IPS-18a (cell line): Measurements from ENCODE around the gene IRF1.
A peak's percentile ranks its signal among the peaks of the same experiment; 100 is the strongest.
"Not testable (repeated sequence)": the region's sequence is repeated elsewhere in the genome, so short reads cannot be mapped to it uniquely, and the experiment has no call there.

Experiments used
- H3K27ac ChIP-seq: one replicate; pipeline ENCODE4 v1.5.1; 2013; ENCODE audit warnings: low read length
- H3K27me3 ChIP-seq: one replicate; pipeline ENCODE4 v1.6.1; 2013; ENCODE audit warnings: mild to moderate bottlenecking, low read length; ENCODE audit not compliant: control insufficient read depth, insufficient read depth
- H3K36me3 ChIP-seq: one replicate; pipeline ENCODE4 v1.6.1; 2013; ENCODE audit warnings: low read depth, low read length; ENCODE audit not compliant: control insufficient read depth
- H3K4me1 ChIP-seq: one replicate; pipeline ENCODE4 v1.6.1; 2013; ENCODE audit warnings: low read depth, low read length; ENCODE audit not compliant: control insufficient read depth
- H3K4me3 ChIP-seq: one replicate; pipeline ENCODE4 v1.5.1; 2013; ENCODE audit warnings: low read length
- H3K9ac ChIP-seq: one replicate; pipeline ENCODE4 v1.6.1; 2013; ENCODE audit warnings: mild to moderate bottlenecking, low read length, moderate library complexity
- H3K9me3 ChIP-seq: one replicate; pipeline ENCODE4 v1.6.1; 2013; ENCODE audit warnings: low read depth, low read length; ENCODE audit not compliant: control insufficient read depth

IRF1 gene, protein sequence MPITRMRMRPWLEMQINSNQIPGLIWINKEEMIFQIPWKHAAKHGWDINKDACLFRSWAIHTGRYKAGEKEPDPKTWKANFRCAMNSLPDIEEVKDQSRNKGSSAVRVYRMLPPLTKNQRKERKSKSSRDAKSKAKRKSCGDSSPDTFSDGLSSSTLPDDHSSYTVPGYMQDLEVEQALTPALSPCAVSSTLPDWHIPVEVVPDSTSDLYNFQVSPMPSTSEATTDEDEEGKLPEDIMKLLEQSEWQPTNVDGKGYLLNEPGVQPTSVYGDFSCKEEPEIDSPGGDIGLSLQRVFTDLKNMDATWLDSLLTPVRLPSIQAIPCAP

GRCh38 chr5:132490484-132491367 is at the start of gene IRF1:
Gene IRF1, minus strand, starts transcription at chr5:132490773. Its CDS starts 1,295 bp downstream, at chr5:132489478.
- Histone ChIP-seq H3K9me3 (no peaks in the 10 kb centered on the region), H3K27ac (no peak within 1 kb of the TSS)

DNA sequence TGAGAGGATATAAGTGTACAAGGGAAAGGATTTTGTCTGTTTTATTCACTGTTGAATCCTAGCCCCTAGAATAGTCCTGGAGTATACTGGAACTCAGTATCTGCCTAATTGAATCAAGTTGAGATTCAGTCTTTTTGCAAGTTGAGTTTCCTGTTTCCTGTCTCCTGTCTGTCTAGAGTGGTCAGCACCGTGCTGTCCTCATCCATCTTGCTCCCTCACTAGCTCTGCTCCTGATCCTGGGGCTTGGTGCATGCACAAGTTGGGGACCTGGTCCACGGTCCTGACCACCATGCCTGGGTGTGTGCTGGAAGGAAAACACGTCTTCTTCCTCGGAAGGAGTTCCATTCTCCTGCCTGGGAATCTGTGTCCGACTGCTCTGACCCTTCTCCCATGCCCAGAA is 49.6 kb upstream of the IRF1 start:
- Histone ChIP-seq H3K27ac (no peak overlapping the region), H3K4me1 (no peaks in the 10 kb centered on the region), H3K36me3 (no peaks in the 10 kb centered on the region), H3K4me3 (no peak overlapping the region), H3K9ac (no peak overlapping the region), H3K27me3 (no peaks in the 10 kb centered on the region), H3K9me3 (no peaks in the 10 kb centered on the region)

More at GRCh38 chr5:132490484-132491367, at the start of gene IRF1:
- Histone ChIP-seq H3K9ac (peak within 1 kb of the TSS; percentile 21), H3K36me3 (peaks cover 13% of the 10 kb centered on the region), H3K4me1 (peaks cover 21% of the 10 kb centered on the region), H3K4me3 (peak within 1 kb of the TSS; percentile 70), H3K27me3 (peaks cover 40% of the 10 kb centered on the region)

GRCh38 chr5:132539716-132540115 is 49.1 kb upstream of the IRF1 start:
- no peak overlapping the region for H3K4me3 ChIP-seq
- H3K9ac ChIP-seq, result no peak overlapping the region
- H3K27ac ChIP-seq, result no peak overlapping the region
- no peaks in the 10 kb centered on the region for H3K9me3 ChIP-seq
- no peaks in the 10 kb centered on the region for H3K36me3 ChIP-seq
- no peaks in the 10 kb centered on the region for H3K4me1 ChIP-seq
- no peaks in the 10 kb centered on the region for H3K27me3 ChIP-seq

DNA sequence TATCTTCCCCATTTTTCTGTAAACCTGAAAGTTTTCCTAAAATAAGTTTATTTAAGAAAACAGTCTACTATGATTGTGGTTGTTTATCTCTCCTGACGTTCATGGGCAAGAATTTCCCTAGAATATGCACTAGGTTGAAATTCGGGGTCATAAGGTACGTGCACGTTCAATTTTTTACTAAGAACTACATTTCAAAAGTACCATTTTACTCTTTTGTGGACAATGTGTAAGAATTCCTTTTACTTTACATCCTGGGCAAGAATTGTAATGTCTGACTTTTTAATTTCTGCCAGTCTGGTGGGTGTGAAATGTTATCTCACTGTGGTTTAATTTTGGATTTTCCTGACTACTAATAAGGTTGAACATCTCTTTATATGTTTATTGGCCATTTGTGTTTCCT is 40.4 kb upstream of the IRF1 start:
- H3K27ac ChIP-seq, result no peak overlapping the region
- H3K9me3 ChIP-seq, result no peaks in the 10 kb centered on the region
- no peaks in the 10 kb centered on the region for H3K36me3 ChIP-seq
- H3K4me1 ChIP-seq, result no peaks in the 10 kb centered on the region
- no peaks in the 10 kb centered on the region for H3K27me3 ChIP-seq
- H3K9ac ChIP-seq, result no peak overlapping the region
- H3K4me3 ChIP-seq, result no peak overlapping the region

- H3K9me3 ChIP-seq, result no peaks in the 10 kb centered on the region
- no peaks in the 10 kb centered on the region for H3K27me3 ChIP-seq
- no peak overlapping the region for H3K9ac ChIP-seq
- H3K36me3 ChIP-seq, result no peaks in the 10 kb centered on the region
- H3K4me1 ChIP-seq, result no peaks in the 10 kb centered on the region
- no peak overlapping the region for H3K27ac ChIP-seq
- no peak overlapping the region for H3K4me3 ChIP-seq
These were observed 38.5 kb upstream of the IRF1 start for GRCh38 chr5:132528866-132529634.

DNA sequence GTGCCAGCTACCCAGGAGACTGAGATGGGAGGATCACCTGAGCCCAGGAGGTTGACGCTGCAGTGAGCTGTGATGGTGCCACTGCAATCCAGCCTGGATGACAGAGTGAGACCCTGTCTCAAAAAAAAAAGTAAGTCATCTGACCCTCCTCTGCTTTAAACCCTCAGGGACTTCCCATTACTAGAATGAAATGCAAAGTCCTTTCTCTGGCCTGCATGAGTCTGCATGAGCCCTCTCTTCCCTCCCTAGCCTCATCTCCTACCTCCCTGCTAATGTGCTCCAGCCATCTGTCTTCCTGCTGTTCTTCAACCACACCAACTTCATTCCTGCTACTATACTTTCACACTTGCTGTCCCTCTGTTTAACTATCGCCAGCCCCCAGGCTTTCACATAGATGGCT is 37.4 kb upstream of the IRF1 start:
- H3K9me3 ChIP-seq, result no peaks in the 10 kb centered on the region
- no peaks in the 10 kb centered on the region for H3K4me1 ChIP-seq
- H3K27ac ChIP-seq, result no peak overlapping the region

GRCh38 chr5:132526974-132527564 is 36.5 kb upstream of the IRF1 start:
- H3K9me3 ChIP-seq, result no peaks in the 10 kb centered on the region
- H3K27me3 ChIP-seq, result no peaks in the 10 kb centered on the region
- H3K36me3 ChIP-seq, result no peaks in the 10 kb centered on the region
- H3K4me3 ChIP-seq, result peak overlapping the region; percentile 21
- no peaks in the 10 kb centered on the region for H3K4me1 ChIP-seq
- no peak overlapping the region for H3K9ac ChIP-seq
- no peak overlapping the region for H3K27ac ChIP-seq

More for the DNA sequence above, 37.4 kb upstream of the IRF1 start:
- Histone ChIP-seq H3K36me3 (no peaks in the 10 kb centered on the region), H3K9ac (no peak overlapping the region), H3K4me3 (no peak overlapping the region), H3K27me3 (no peaks in the 10 kb centered on the region)

DNA sequence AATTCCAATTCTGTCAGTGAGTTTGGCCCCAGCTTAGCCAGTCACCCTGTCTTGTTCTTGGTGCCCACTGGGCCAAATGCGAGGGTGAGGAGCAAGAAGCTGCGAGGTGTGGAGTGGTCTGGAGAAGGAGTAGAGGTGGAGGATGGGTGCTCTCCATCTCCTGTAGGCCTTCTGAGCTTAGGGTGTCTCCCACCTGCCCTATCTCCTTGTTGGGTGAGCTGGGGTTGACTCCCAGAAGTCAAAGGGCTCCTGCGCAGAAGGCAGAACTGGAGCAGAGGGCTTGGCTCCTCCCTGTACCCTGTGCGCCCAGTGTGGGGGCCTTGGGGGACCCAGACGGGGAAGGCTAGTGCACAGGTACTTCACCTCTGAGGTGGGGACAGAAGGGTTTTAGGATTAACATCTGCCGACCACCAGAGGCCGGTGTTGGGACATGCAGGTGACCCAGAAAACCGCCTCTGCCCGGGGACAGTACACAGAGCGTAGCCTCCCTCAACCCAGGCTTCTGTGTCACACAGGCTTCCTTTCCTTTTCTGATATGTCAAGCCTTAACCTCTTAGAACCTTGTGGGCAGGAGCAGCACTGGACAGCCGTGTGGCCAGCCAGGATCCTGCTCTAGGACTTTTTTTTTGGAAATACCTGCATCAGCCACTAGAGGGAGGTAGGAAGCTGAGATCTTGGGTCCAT is 35.9 kb upstream of the IRF1 start:
- H3K9me3 ChIP-seq, result no peaks in the 10 kb centered on the region
- H3K4me1 ChIP-seq, result no peaks in the 10 kb centered on the region
- H3K36me3 ChIP-seq, result no peaks in the 10 kb centered on the region
- H3K9ac ChIP-seq, result no peak overlapping the region
- H3K27ac ChIP-seq, result no peak overlapping the region
- H3K4me3 ChIP-seq, result peak overlapping the region; percentile 21
- H3K27me3 ChIP-seq, result no peaks in the 10 kb centered on the region

DNA sequence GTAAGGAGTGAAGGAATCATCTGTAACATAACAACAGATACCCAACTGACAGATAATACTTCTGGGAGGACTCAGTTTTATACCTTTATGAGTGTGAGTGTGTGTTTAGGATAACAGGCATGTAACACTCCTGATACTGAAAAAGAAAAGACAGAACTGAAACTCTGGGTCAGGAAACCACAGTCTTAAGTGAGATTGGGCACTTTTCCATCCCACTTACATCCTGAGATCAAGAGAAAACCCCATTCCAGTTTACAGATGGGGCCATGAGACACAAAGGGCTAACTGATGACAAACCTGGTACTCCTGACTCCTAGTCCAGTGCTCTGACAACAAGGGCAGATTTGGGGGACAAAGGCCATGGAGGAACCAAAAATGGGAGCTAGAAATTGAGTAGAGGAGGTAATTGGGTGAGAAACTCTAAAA is 34.7 kb upstream of the IRF1 start:
- Histone ChIP-seq H3K9me3 (no peaks in the 10 kb centered on the region), H3K4me3 (no peak overlapping the region), H3K27ac (no peak overlapping the region), H3K9ac (no peak overlapping the region), H3K36me3 (no peaks in the 10 kb centered on the region), H3K4me1 (no peaks in the 10 kb centered on the region), H3K27me3 (no peaks in the 10 kb centered on the region)

GRCh38 chr5:132524877-132525276 is 34.3 kb upstream of the IRF1 start:
- not testable (repeated sequence) for H3K4me1 ChIP-seq, H3K27me3 ChIP-seq, H3K4me3 ChIP-seq, H3K9me3 ChIP-seq, H3K36me3 ChIP-seq, H3K27ac ChIP-seq, H3K9ac ChIP-seq
